HG03442 (cell line): ENCODE data around the gene FRMPD4.

Source experiments
- ATAC-seq: cut with Tn5 transposase; IDR thresholded peaks from one replicate; pipeline ENCODE4 v1.9.1; 2021; ENCODE audit warnings: mild to moderate bottlenecking, moderate library complexity; ENCODE audit not compliant: unreplicated experiment

The FRMPD4 gene

GRCh38 chrX:12360383-12360782 lies 222.1 kb downstream of the FRMPD4 start:
- ATAC-seq: no peak

GRCh38 chrX:12360986-12361598 lies 222.8 kb downstream of the FRMPD4 start:
- ATAC-seq: no peak

GRCh38 chrX:12363216-12363615 lies 224.9 kb downstream of the FRMPD4 start:
- ATAC-seq: no peak

GRCh38 chrX:12366440-12366839 lies 228.2 kb downstream of the FRMPD4 start:
- ATAC-seq: no peak

- no peak for ATAC-seq
Measured at GRCh38 chrX:12367254-12367653, 229.0 kb downstream of the FRMPD4 start.

GRCh38 chrX:12370497-12370986 lies 232.3 kb downstream of the FRMPD4 start:
- ATAC-seq: no peak

- ATAC-seq: no peak
Measured at GRCh38 chrX:12372111-12372510, 233.8 kb downstream of the FRMPD4 start.

GRCh38 chrX:12374286-12374685 lies 236.0 kb downstream of the FRMPD4 start:
- ATAC-seq: no peak

GRCh38 chrX:12378253-12378652 lies 240.0 kb downstream of the FRMPD4 start:
- no peak for ATAC-seq

- ATAC-seq: no peak
Measured at GRCh38 chrX:12378706-12379105, 240.4 kb downstream of the FRMPD4 start.

- ATAC-seq: no peak
Measured at GRCh38 chrX:12379671-12380070, 241.4 kb downstream of the FRMPD4 start.

- ATAC-seq: no peak
Measured at GRCh38 chrX:12383196-12383595, 244.9 kb downstream of the FRMPD4 start.

- ATAC-seq: no peak
Measured at GRCh38 chrX:12390301-12390700, 252.0 kb downstream of the FRMPD4 start.

GRCh38 chrX:12396584-12396983 lies 258.3 kb downstream of the FRMPD4 start:
- ATAC-seq: no peak

GRCh38 chrX:12400218-12400617 lies 261.9 kb downstream of the FRMPD4 start:
- ATAC-seq: no peak

GRCh38 chrX:12401252-12401651 lies 263.0 kb downstream of the FRMPD4 start:
- ATAC-seq: no peak

- ATAC-seq: no peak
Measured at GRCh38 chrX:12403474-12404082, 265.3 kb downstream of the FRMPD4 start.

- no peak for ATAC-seq
Measured at GRCh38 chrX:12405306-12405705, 267.0 kb downstream of the FRMPD4 start.

- ATAC-seq: no peak
Measured at GRCh38 chrX:12410523-12410922, 272.2 kb downstream of the FRMPD4 start.

- ATAC-seq: no peak
Measured at GRCh38 chrX:12411831-12412230, 273.6 kb downstream of the FRMPD4 start.

- ATAC-seq: no peak
Measured at GRCh38 chrX:12412561-12412960, 274.3 kb downstream of the FRMPD4 start.

- no peak for ATAC-seq
Measured at GRCh38 chrX:12419591-12419990, 281.3 kb downstream of the FRMPD4 start.

GRCh38 chrX:12421918-12422317 lies 283.6 kb downstream of the FRMPD4 start:
- ATAC-seq: no peak
